Gastrocnemius medialis (tissue), 4 donors: ENCODE results near the gene ADH1A.

Experiments
- CTCF ChIP-seq, 5 experiments: fragments of 450-650 bp in 3 of 5; fragments of 200-600 bp in 2 of 5; sonication (generic) in 2 of 5; IDR thresholded peaks in 4 of 5; conservative IDR thresholded peaks in 1 of 5; 1 replicate in 4 of 5; 2 replicates in 1 of 5; pipeline ENCODE4 v1.5.1; 2016 to 2019; ENCODE audit warnings: antibody characterized with exemption in 5 of 5, mild to moderate bottlenecking in 3 of 5, moderate library complexity in 3 of 5
- POLR2A ChIP-seq, 2 donors: fragments of 450-650 bp; IDR thresholded peaks; one replicate each; pipeline ENCODE4 v1.6.1; 2017; ENCODE audit warnings: antibody characterized with exemption in 2 of 2, mild to moderate bottlenecking in 2 of 2, moderate library complexity in 2 of 2

DNA sequence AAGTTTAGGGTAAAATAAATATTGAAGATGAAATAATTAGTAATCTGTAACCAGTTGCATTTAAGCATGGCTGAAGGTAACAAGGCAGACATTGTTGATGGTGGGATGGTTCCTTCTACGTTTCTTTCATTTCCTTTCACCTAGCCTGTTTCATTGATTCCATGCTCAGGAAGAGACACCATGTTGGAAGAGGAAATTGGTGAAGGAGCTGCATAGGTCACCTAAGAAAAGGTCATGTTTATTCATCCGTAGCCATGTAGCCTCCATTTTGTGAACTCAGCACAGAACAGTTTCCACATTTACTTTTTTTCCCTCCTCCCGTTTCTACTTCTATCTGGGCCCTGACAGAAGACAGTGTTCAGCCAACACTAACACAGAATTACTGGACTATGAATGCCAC, 26.6 kb upstream of the ADH1A start:
- no peak for TF ChIP-seq CTCF (IDR thresholded peaks at IDR 0.05 in 4 of 5, conservative IDR thresholded peaks at IDR 0.05 in 1 of 5)
- no peak for TF ChIP-seq POLR2A (IDR thresholded peaks at IDR 0.05)
